Vagina (tissue), 2 donors: ENCODE results near the gene CRISPLD2. TPM values are rescaled to one million over a fixed set of nuclear protein-coding genes. Genes with fewer than 3 reads are reported as not detected.

Experiments
- DNase-seq, 2 donors: peaks; one replicate each; pipeline ENCODE4 v3.0.0-alpha.2; 2017; ENCODE audit errors: extremely low spot score in 2 of 2
- H3K27ac ChIP-seq: fragments of 200-600 bp; sonication (generic); one replicate; pipeline ENCODE4 v1.5.1; 2019
- H3K27me3 ChIP-seq: fragments of 200-600 bp; sonication (generic); one replicate; pipeline ENCODE4 v1.5.1; 2019
- H3K36me3 ChIP-seq, 2 donors: fragments of 200-600 bp; sonication (generic); one replicate each; pipeline ENCODE4 v1.5.1; 2017 to 2019
- H3K4me1 ChIP-seq: fragments of 200-600 bp; sonication (generic); one replicate; pipeline ENCODE4 v1.5.1; 2019
- H3K4me3 ChIP-seq, 2 donors: fragments of 200-600 bp; sonication (generic); 1 replicate in 1 of 2; 2 replicates in 1 of 2; pipeline ENCODE4 v1.5.1; 2016 to 2019
- H3K9me3 ChIP-seq: fragments of 200-600 bp; sonication (generic); one replicate; pipeline ENCODE4 v1.5.1; 2019
- CTCF ChIP-seq, 3 experiments: fragments of 450-650 bp in 2 of 3; fragments of 200-600 bp in 1 of 3; sonication (generic) in 1 of 3; IDR thresholded peaks; one replicate each; pipeline ENCODE4 v1.5.1; 2017 to 2019; ENCODE audit warnings: antibody characterized with exemption in 3 of 3, mild to moderate bottlenecking in 2 of 3, moderate library complexity in 2 of 3
- POLR2A ChIP-seq, 2 donors: fragments of 450-650 bp; IDR thresholded peaks; one replicate each; pipeline ENCODE4 v1.6.1; 2017; ENCODE audit warnings: antibody characterized with exemption in 2 of 2, mild to moderate bottlenecking in 2 of 2, moderate library complexity in 2 of 2
- POLR2AphosphoS5 ChIP-seq, 2 donors: sonication (generic); formaldehyde crosslinking; IDR thresholded peaks; one replicate each; pipeline ENCODE4 v1.9.0; 2017; ENCODE audit warnings: antibody characterized with exemption in 2 of 2, mild to moderate bottlenecking in 2 of 2, low read depth in 1 of 2; ENCODE audit not compliant: insufficient read depth in 1 of 2
- intact Hi-C: fragments of 100-400 bp; cut with DNase I; formaldehyde crosslinking; loops from one replicate; pipeline ENCODE4 v1.15.1; 2023
- total RNA-seq: library from RNA; depleted of rRNA; stranded (reverse); fragments of >200 nt; gene quantifications from one replicate; pipeline ENCODE4 v1.2.3, GENCODE V29; 2016

CRISPLD2 gene
- total RNA-seq, 1 donor from 2014 or later, result 320 TPM

- Histone ChIP-seq H3K4me3 (no peak overlapping the region), H3K27ac (no peak overlapping the region), H3K27me3 (no peaks in the 10 kb centered on the region), H3K36me3 (no peaks in the 10 kb centered on the region), H3K4me1 (peaks cover 17% of the 10 kb centered on the region), H3K9me3 (no peaks in the 10 kb centered on the region)
- no peak for TF ChIP-seq CTCF (IDR thresholded peaks at IDR 0.05)
- TF ChIP-seq POLR2A (IDR thresholded peaks at IDR 0.05), result no peak
- no peak for TF ChIP-seq POLR2AphosphoS5 (IDR thresholded peaks at IDR 0.05; ENCODE audit: insufficient read depth in 1 of 2, low read depth in 1 of 2)
- intact Hi-C loops, result no loop called here
- DNase-seq, result no peak
These were observed 1.7 kb upstream of the CRISPLD2 start for GRCh38 chr16:84818133-84818532.

- no peaks in the 10 kb centered on the region for H3K27me3 ChIP-seq
- peaks cover 17% of the 10 kb centered on the region for H3K4me1 ChIP-seq
- intact Hi-C loops, result no loop called here
- no peaks in the 10 kb centered on the region for H3K9me3 ChIP-seq
- peak overlapping the region; percentile 60 to 79 for H3K4me3 ChIP-seq
- H3K36me3 ChIP-seq, result no peaks in the 10 kb centered on the region
- DNase-seq, result no peak
- no peak overlapping the region for H3K27ac ChIP-seq
- TF ChIP-seq POLR2AphosphoS5 (IDR thresholded peaks at IDR 0.05; ENCODE audit: insufficient read depth in 1 of 2, low read depth in 1 of 2) (no peak), POLR2A (IDR thresholded peaks at IDR 0.05) (no peak), CTCF (IDR thresholded peaks at IDR 0.05) (no peak)
These were observed 669 bp upstream of the CRISPLD2 start for GRCh38 chr16:84818989-84819643.

- Histone ChIP-seq H3K9me3 (no peaks in the 10 kb centered on the region), H3K4me1 (peaks cover 22% of the 10 kb centered on the region), H3K27ac (peak overlapping the region; percentile 95), H3K36me3 (no peaks in the 10 kb centered on the region), H3K27me3 (no peaks in the 10 kb centered on the region), H3K4me3 (peak overlapping the region; percentile 60 to 79)
- intact Hi-C loops, result no loop called here
- TF ChIP-seq POLR2AphosphoS5 (IDR thresholded peaks at IDR 0.05; ENCODE audit: insufficient read depth in 1 of 2, low read depth in 1 of 2), result no peak
- no peak for TF ChIP-seq CTCF (IDR thresholded peaks at IDR 0.05)
- TF ChIP-seq POLR2A (IDR thresholded peaks at IDR 0.05), result no peak
- DNase-seq, result no peak
These were observed 510 bp downstream of the CRISPLD2 start for GRCh38 chr16:84820305-84820684.

GRCh38 chr16:84820771-84821170 lies 986 bp downstream of the CRISPLD2 start:
- no peak for DNase-seq
- Histone ChIP-seq H3K27me3 (no peaks in the 10 kb centered on the region), H3K4me1 (peaks cover 25% of the 10 kb centered on the region), H3K27ac (peak overlapping the region; percentile 95), H3K9me3 (no peaks in the 10 kb centered on the region), H3K4me3 (peak overlapping the region; percentile 60 to 79), H3K36me3 (no peaks in the 10 kb centered on the region)
- intact Hi-C loops, result no loop called here
- no peak for TF ChIP-seq CTCF (IDR thresholded peaks at IDR 0.05)
- peak in 1 of 2 donors; percentile 18 for TF ChIP-seq POLR2AphosphoS5 (IDR thresholded peaks at IDR 0.05; ENCODE audit: insufficient read depth in 1 of 2, low read depth in 1 of 2)

GRCh38 chr16:84821179-84821578 lies 1.4 kb downstream of the CRISPLD2 start:
- H3K36me3 ChIP-seq, result no peaks in the 10 kb centered on the region
- intact Hi-C loops, result no loop called here
- no peaks in the 10 kb centered on the region for H3K27me3 ChIP-seq
- no peaks in the 10 kb centered on the region for H3K9me3 ChIP-seq
- no peak for DNase-seq
- peak overlapping the region; percentile 60 to 79 for H3K4me3 ChIP-seq
- peak overlapping the region; percentile 95 for H3K27ac ChIP-seq
- TF ChIP-seq POLR2AphosphoS5 (IDR thresholded peaks at IDR 0.05; ENCODE audit: insufficient read depth in 1 of 2, low read depth in 1 of 2) (peak in 1 of 2 donors; percentile 3), CTCF (IDR thresholded peaks at IDR 0.05) (no peak), POLR2A (IDR thresholded peaks at IDR 0.05) (no peak)
- peaks cover 29% of the 10 kb centered on the region for H3K4me1 ChIP-seq
